ENCODE data around the gene LTBP1.

Gene LTBP1

DNA sequence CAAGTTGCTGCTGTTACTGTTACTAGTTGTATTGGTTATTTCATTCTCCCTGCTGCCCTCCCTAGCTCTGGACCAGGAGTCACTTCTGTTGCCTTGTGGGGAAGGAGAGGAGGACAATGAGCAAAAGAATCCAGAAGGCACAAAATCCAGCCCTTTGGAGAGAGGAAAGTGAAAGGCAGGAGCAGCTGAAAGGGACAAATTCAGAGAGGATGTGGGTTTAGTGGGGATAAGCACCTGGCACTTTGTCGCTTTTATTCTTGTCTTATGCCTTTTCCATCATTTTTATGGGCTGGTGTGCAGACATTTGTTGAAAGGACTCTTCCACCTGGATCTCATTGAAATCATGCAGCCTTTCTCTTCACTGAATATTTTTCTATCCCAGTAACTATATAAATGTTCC, 24.3 kb upstream of the LTBP1 start:
- POLR2A ChIA-PET, result interaction anchor here (0.6 kb wide), 1 partner anchor 176 kb away, joined by 3 read pairs; no protein-coding TSS in a partner anchor
- CTCF ChIA-PET, result interaction anchor here (1.3 kb wide), 1 partner anchor 22 kb away, joined by 4 read pairs; no protein-coding TSS in a partner anchor
- no peak overlapping the region for H3K4me3 ChIP-seq (ENCODE audit: low read depth, low read length)
- DNase-seq (ENCODE audit: low read depth, low spot score), result no peak
- TF ChIP-seq, protein P1, sequence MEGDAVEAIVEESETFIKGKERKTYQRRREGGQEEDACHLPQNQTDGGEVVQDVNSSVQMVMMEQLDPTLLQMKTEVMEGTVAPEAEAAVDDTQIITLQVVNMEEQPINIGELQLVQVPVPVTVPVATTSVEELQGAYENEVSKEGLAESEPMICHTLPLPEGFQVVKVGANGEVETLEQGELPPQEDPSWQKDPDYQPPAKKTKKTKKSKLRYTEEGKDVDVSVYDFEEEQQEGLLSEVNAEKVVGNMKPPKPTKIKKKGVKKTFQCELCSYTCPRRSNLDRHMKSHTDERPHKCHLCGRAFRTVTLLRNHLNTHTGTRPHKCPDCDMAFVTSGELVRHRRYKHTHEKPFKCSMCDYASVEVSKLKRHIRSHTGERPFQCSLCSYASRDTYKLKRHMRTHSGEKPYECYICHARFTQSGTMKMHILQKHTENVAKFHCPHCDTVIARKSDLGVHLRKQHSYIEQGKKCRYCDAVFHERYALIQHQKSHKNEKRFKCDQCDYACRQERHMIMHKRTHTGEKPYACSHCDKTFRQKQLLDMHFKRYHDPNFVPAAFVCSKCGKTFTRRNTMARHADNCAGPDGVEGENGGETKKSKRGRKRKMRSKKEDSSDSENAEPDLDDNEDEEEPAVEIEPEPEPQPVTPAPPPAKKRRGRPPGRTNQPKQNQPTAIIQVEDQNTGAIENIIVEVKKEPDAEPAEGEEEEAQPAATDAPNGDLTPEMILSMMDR (IDR thresholded peaks at IDR 0.05; ENCODE audit: insufficient read depth, low read length, missing control alignments), result no peak

DNA sequence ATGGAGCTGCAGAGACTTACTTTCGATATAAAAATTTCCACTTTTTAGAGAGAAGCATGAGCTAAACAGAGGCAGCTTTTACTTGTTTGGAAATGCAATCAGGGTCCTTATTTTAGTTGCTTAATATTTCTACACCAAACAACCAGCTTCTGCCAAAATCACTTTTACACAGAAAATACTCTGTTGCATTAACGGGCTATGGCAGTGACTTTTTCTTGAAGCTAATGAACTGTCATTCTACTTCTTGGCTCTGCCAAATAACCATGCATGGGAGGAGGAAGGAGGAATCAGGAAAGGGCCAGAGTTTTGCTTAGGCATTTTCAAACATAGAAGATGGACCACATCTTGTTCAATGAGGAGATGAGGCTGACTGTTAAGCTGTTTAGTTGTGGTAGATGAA, 23.6 kb upstream of the LTBP1 start:
- no peak overlapping the region for H3K4me3 ChIP-seq (ENCODE audit: low read depth, low read length)
- TF ChIP-seq, protein P1 (IDR thresholded peaks at IDR 0.05; ENCODE audit: insufficient read depth, low read length, missing control alignments), result no peak
- no peak for DNase-seq (ENCODE audit: low read depth, low spot score)
- ChIA-PET POLR2A (no interaction called here), CTCF (interaction anchor here (1.3 kb wide), 1 partner anchor 22 kb away, joined by 4 read pairs; no protein-coding TSS in a partner anchor)

DNA sequence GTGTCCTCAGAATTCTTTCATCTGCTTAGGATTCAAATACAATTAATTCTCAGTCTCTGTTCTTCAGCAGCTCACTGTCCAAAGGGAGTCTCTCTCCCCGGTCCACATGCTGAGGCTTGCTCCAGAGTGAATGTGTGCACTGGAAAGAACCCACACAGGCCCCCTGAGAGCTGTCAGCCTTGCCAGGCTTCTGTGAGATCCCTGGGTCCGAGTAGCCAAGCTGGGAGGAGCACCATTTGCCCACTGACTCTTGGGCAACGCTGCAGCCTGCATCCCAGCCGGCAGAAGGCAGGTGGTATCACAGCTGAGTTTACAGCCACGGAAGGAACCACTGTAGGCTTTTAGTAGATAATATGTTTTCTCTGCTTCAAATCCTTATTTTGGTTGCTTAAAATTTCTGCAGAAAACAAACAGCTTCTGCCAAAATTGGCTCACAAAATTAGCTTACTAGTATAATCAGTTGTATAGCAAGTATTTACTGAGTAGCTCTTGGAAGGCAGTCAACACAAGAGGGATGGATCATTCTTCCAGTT, 21.4 kb upstream of the LTBP1 start:
- ChIA-PET CTCF (no interaction called here), POLR2A (no interaction called here)
- TF ChIP-seq, protein P1 (IDR thresholded peaks at IDR 0.05; ENCODE audit: insufficient read depth, low read length, missing control alignments), result no peak
- DNase-seq (ENCODE audit: low read depth, low spot score), result no peak
- no peak overlapping the region for H3K4me3 ChIP-seq (ENCODE audit: low read depth, low read length)

DNA sequence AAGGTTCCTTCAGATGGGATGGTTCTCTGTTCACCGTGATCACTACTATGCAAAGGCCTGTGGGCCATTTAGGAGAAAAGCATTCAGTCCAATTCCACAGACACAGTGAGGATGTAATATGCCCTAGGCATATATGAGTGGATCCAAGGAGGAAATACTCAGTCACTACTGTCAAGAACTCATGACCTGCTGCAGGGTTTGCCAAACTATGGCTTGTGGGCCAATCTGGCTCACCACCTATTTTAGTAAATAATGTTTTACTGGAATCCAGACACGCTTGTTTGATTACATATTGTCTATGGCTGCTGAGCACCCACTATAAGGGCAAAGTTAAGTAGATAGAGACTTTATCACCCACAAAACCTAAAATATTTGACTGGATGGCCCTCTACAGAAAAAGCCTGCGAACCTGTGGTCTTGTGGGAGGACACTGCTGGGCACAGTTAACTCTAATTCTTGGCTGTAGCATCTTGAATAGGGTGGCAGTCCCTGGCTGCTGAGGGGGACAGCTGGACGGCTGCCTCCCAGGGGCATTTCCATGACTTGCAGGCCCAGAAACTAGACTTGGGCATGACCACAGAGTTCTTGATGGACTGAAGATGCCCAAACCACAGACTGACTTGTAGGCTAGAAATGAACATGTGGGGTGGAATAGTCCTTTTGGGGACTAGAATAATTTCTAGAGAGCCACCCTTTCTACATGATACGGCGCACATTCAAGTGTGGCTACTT, 20.6 kb upstream of the LTBP1 start:
- TF ChIP-seq, protein P1 (IDR thresholded peaks at IDR 0.05; ENCODE audit: insufficient read depth, low read length, missing control alignments), result no peak
- POLR2A ChIA-PET, result no interaction called here
- no peak for DNase-seq (ENCODE audit: low read depth, low spot score)
- H3K4me3 ChIP-seq (ENCODE audit: low read depth, low read length), result no peak overlapping the region
- CTCF ChIA-PET, result interaction anchor here (1.2 kb wide), 1 partner anchor 16 kb away, joined by 3 read pairs; no protein-coding TSS in a partner anchor

DNA sequence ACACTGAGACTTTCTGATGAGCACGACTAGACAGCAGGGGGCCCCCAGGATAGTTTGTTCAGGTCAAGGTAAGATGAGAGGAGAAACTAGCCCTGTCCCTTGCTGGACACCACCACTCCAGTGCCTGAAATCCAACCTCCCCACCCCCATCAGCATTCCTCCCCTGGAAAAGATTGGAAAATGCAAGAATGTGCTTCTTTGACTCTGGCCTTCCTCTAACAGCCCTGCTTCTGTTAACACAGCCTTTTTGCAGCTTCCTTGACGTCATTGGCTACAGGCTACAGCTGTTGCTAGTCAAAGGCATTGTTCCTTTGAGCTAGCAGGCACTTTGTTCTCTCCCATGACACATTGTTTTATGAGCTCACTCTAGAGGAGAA, 20.1 kb upstream of the LTBP1 start:
- TF ChIP-seq, protein P1 (IDR thresholded peaks at IDR 0.05; ENCODE audit: insufficient read depth, low read length, missing control alignments), result no peak
- H3K4me3 ChIP-seq (ENCODE audit: low read depth, low read length), result no peak overlapping the region
- DNase-seq (ENCODE audit: low read depth, low spot score), result no peak
- CTCF ChIA-PET, result interaction anchor here (1.2 kb wide), 1 partner anchor 15 kb away, joined by 3 read pairs; no protein-coding TSS in a partner anchor
- POLR2A ChIA-PET, result no interaction called here

DNA sequence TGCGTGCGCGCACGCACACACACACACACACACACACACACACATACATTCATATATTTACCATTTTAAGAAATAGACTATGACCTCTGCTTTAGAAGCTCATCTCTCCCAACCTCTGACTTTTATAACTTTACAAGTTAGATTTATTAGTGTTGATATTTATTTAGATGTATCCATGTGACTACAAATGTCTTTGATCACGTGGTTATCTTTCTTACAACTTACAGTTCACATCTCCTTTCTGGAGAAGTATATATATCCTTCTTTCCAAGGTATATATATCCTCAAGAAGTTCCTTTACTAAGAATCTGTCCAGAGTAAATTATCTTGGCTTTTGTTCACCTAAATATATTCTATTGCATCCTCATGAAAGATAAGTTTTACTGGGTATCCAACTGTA, 16.3 kb upstream of the LTBP1 start:
- no peak for DNase-seq (ENCODE audit: low read depth, low spot score)
- no peak overlapping the region for H3K4me3 ChIP-seq (ENCODE audit: low read depth, low read length)
- ChIA-PET CTCF (interaction anchor here (1.4 kb wide), 1 partner anchor 12 kb away, joined by 7 read pairs; no protein-coding TSS in a partner anchor), POLR2A (no interaction called here)
- TF ChIP-seq, protein P1 (IDR thresholded peaks at IDR 0.05; ENCODE audit: insufficient read depth, low read length, missing control alignments), result no peak
